Activated T-helper 2 cell treated with anti-CD3 and anti-CD28 coated beads, Interferon-gamma antibody, Interleukin-2, Interleukin-4, amounts not matched to agents 10 μg/mL and 5 μg/mL and 100 μg/mL, durations not matched to agents 14 hours and 24 hours and 36 hours (primary cell): ENCODE data around the gene ARMC10. TPM values are rescaled to one million over a fixed set of nuclear protein-coding genes. Genes with fewer than 3 reads are reported as not detected.
"Not testable (repeated sequence)": the region's sequence is repeated elsewhere in the genome, so short reads cannot be mapped to it uniquely, and the experiment has no call there.

Experiments
- DNase-seq: peaks from one replicate; pipeline ENCODE4 v3.0.0; 2021; ENCODE audit warnings: low spot score
- H3K27ac Mint-ChIP-seq: one replicate; pipeline ENCODE4 v1.8.0; 2021; ENCODE audit warnings: mixed read lengths
- H3K27me3 Mint-ChIP-seq: one replicate; pipeline ENCODE4 v1.8.0; 2021; ENCODE audit warnings: low read depth, mixed read lengths
- H3K36me3 Mint-ChIP-seq: one replicate; pipeline ENCODE4 v1.8.0; 2021; ENCODE audit warnings: low read depth, mixed read lengths
- H3K4me1 Mint-ChIP-seq: one replicate; pipeline ENCODE4 v1.8.0; 2021; ENCODE audit warnings: low read depth, mixed read lengths
- H3K4me3 Mint-ChIP-seq: one replicate; pipeline ENCODE4 v1.8.0; 2021; ENCODE audit warnings: low read depth, mild to moderate bottlenecking, moderate library complexity, mixed read lengths
- H3K9me3 Mint-ChIP-seq: one replicate; pipeline ENCODE4 v1.8.0; 2021; ENCODE audit warnings: mixed read lengths
- intact Hi-C: fragments of 100-400 bp; cut with micrococcal nuclease; formaldehyde crosslinking; loops from one replicate; pipeline ENCODE4 v1.15.1; 2023
- total RNA-seq: library from RNA; stranded (reverse); gene quantifications from 2 replicates; pipeline ENCODE4 v1.2.3, GENCODE V29; 2022

ARMC10 gene
- total RNA-seq, 1 donor from 2014 or later = 46.9 TPM

DNA sequence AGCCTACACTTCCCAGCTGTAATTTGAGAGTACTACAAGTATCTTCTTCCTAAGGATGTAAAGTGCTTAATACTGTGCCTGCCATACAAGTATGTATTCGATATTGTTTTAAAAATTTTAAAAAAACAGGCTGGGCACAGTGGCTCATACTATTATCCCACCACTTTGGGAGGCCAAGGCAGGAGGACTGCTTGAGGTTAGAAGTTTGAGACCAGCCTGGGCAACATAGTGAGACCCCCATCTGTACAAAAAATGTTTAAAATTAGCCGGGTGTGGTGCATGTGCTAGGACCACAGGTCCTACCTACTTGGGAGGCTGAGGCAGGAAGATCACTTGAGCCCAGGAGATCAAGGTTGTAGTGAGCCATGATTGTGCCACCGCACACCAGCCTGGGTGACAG lies 8.3 kb downstream of the ARMC10 start:
- no peak for DNase-seq
- Mint-ChIP-seq H3K36me3 (peaks cover 26% of the 10 kb centered on the region), H3K9me3 (no peaks in the 10 kb centered on the region), H3K4me1 (peaks cover 3% of the 10 kb centered on the region), H3K27ac (no peak overlapping the region), H3K27me3 (no peaks in the 10 kb centered on the region), H3K4me3 (no peak overlapping the region)
- intact Hi-C loops = no loop called here

DNA sequence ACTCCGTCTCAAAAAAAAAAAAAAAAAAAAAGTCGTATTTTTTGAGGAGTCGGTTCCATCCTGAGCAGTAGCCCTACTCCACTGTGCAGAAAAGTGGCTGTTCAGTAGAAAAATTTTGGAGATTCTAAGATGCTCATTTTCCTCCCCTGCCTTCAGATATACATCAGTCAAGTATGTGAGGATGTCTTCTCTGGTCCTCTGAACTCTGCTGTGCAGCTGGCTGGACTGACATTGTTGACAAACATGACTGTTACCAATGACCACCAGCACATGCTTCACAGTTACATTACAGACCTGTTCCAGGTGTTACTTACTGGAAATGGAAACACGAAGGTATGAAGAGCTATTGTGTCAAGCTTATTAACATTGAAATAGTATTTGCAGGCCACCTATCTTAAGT lies 17.4 kb downstream of the ARMC10 start:
- H3K9me3 Mint-ChIP-seq = not testable (repeated sequence)

DNA sequence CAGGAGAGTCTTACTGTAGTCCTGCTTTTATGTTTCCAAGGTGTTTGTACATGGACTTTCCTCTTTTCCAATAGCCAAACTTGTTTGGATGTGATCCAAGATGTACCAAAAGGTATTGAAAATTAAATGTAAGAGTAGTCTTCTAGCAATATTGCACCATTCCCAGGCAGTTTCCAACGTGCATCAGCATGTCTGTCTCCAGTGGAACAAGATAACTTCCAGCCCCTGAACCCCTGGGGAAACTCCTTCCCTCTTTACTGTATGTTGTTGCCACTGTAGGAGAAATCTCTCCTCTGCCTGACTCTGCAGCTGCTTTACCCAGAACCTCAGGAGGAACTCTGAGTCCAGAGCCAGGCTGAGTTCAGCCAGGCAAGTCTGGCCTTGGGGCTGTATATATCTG lies 18.5 kb downstream of the ARMC10 start:
- intact Hi-C loops = no loop called here
- Mint-ChIP-seq H3K9me3 (no peaks in the 10 kb centered on the region), H3K27me3 (no peaks in the 10 kb centered on the region), H3K4me3 (no peak overlapping the region), H3K4me1 (peaks cover 4% of the 10 kb centered on the region), H3K27ac (no peak overlapping the region), H3K36me3 (peaks cover 63% of the 10 kb centered on the region)
- no peak for DNase-seq

More for the DNA sequence above, 17.4 kb downstream of the ARMC10 start:
- H3K27ac Mint-ChIP-seq, H3K4me1 Mint-ChIP-seq, H3K27me3 Mint-ChIP-seq, H3K4me3 Mint-ChIP-seq, intact Hi-C loops, DNase-seq: not testable (repeated sequence)
- peaks cover 69% of the 10 kb centered on the region for H3K36me3 Mint-ChIP-seq

DNA sequence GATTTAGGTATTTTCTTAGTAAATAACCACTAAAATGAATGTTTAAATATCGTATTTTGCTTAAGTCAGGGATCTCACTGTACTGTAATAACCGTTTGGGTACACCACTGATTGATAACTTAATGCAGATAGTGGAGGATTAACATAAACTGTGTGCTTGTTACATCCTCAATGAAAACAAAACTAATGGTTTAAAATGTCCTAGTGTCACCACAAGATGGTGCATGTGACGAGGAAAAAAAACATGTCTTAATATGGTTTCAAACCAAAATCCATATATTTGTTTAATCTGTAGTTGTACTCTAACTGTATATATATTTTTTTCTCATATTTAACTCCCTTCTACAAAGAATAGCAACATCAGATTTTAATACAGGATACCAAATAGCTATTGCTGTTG lies 19.2 kb downstream of the ARMC10 start:
- no peak for DNase-seq
- Mint-ChIP-seq H3K4me3 (no peak overlapping the region), H3K36me3 (peaks cover 58% of the 10 kb centered on the region), H3K4me1 (peaks cover 4% of the 10 kb centered on the region), H3K9me3 (no peaks in the 10 kb centered on the region), H3K27ac (no peak overlapping the region), H3K27me3 (no peaks in the 10 kb centered on the region)
- intact Hi-C loops = no loop called here

DNA sequence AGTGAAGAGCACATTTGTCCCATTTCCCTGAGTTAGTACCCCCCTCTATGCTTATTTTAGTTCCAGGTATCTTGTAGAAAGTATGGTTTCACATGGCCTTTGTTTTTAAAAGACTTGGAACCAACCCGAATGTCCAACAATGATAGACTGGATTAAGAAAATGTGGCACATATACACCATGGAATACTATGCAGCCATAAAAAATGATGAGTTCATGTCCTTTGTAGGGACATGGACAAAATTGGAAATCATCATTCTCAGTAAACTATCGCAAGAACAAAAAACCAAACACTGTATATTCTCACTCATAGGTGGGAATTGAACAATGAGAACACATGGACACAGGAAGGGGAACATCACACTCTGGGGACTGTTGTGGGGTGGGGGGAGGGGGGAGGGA lies 20.6 kb downstream of the ARMC10 start:
- H3K27ac Mint-ChIP-seq, intact Hi-C loops, H3K4me3 Mint-ChIP-seq, H3K27me3 Mint-ChIP-seq, H3K9me3 Mint-ChIP-seq, DNase-seq, H3K4me1 Mint-ChIP-seq: not testable (repeated sequence)
- H3K36me3 Mint-ChIP-seq = peaks cover 54% of the 10 kb centered on the region

DNA sequence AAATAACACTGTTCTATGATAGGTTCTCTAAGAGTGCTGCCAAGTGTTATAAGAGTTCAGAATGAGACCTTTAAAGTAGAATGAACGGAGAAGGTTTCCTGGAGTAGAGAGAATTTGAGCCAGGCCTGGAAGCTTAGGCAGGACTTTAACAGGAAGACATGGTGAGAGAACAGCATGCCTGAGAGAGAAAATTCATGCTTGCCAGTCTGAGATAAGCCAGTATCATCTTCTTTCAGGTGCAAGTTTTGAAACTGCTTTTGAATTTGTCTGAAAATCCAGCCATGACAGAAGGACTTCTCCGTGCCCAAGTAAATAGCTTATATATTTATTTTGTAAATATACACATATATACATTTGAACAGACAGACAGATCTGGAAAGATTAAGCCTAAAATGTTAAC lies 22.1 kb downstream of the ARMC10 start:
- H3K4me1 Mint-ChIP-seq = peaks cover 4% of the 10 kb centered on the region
- no peak overlapping the region for H3K27ac Mint-ChIP-seq
- H3K4me3 Mint-ChIP-seq = no peak overlapping the region
- H3K9me3 Mint-ChIP-seq = no peaks in the 10 kb centered on the region
- intact Hi-C loops = no loop called here
- no peaks in the 10 kb centered on the region for H3K27me3 Mint-ChIP-seq
- no peak for DNase-seq
- H3K36me3 Mint-ChIP-seq = peaks cover 53% of the 10 kb centered on the region

DNA sequence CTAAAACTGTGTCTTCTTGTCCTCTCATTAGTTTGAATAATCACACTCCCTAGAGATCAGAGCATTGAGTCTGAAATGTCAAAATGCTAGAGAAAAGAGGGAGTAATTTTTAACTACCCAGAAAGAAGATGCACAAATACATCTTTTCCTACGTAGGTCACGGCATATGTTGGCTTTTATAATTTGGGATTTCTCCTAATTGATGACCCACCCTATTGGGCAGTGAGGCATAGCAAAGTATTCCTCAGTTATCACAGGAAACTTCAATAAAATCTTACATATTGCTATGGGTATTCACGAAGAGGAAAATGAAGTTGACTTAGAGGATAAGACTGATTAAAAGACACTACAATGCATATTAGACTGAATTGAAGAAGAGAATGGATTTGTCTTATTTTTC lies 25.4 kb downstream of the ARMC10 start:
- intact Hi-C loops = no loop called here
- no peak overlapping the region for H3K4me3 Mint-ChIP-seq
- DNase-seq = no peak
- no peaks in the 10 kb centered on the region for H3K27me3 Mint-ChIP-seq
- peaks cover 46% of the 10 kb centered on the region for H3K36me3 Mint-ChIP-seq
- no peaks in the 10 kb centered on the region for H3K4me1 Mint-ChIP-seq
- no peak overlapping the region for H3K27ac Mint-ChIP-seq
- no peaks in the 10 kb centered on the region for H3K9me3 Mint-ChIP-seq

DNA sequence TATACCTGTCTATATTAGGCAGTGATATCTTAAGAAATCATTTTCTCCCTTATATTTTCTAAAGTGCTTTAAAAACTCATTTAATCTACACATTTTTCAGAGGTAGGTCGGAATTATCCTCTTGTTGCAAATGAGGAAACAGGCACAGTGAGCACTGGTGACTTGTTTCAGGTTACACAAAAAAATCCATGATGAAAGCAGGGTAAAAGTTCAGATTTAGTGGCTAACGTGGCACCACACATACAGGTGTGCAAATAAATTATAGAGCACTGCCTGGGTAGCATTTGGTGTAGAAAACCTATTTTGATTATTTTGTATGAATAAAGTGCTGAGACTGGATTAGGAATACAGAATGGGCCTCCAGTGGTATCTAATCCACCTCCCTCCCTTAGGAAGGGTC lies 26.6 kb downstream of the ARMC10 start:
- Mint-ChIP-seq H3K4me3 (no peak overlapping the region), H3K27me3 (no peaks in the 10 kb centered on the region), H3K9me3 (no peaks in the 10 kb centered on the region), H3K27ac (no peak overlapping the region), H3K4me1 (no peaks in the 10 kb centered on the region), H3K36me3 (peaks cover 39% of the 10 kb centered on the region)
- intact Hi-C loops = no loop called here
- DNase-seq = no peak

DNA sequence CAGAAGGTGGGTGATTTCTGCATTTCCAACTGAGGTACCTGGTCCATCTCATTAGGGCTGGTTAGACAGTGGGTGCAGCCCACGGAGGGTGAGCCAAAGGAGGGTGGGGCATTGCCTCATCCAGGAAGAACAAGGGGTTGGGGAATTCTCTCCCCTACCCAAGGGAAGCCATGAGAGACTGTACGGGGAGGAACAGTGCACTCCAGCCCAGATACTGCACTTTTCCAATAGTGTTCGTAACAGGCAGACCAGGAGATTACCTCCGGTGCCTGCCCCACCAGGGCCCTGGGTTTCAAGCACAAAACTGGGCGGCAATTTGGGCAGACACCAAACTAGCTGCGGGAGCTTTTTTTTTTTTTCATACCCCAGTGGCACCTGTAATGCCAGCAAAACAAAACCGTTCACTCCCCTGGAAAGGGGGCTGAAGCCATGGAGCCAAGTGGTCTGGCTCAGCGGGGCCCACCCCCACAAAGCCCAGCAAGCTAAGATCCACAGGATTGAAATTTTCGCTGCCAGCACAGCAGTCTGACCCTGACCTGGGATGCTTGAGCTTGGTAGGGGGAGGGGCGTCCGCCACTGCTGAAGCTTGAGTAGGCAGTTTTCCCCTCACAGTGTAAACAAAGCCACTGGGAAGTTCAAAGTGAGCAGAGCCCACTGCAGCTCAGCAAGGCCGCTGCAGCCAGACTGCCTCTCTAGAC lies 31.2 kb downstream of the ARMC10 start:
- DNase-seq = no peak
- Mint-ChIP-seq H3K9me3 (peaks cover 16% of the 10 kb centered on the region), H3K27ac (no peak overlapping the region), H3K4me1 (peaks cover 14% of the 10 kb centered on the region), H3K27me3 (no peaks in the 10 kb centered on the region), H3K4me3 (no peak overlapping the region), H3K36me3 (peaks cover 57% of the 10 kb centered on the region)
- intact Hi-C loops = no loop called here

DNA sequence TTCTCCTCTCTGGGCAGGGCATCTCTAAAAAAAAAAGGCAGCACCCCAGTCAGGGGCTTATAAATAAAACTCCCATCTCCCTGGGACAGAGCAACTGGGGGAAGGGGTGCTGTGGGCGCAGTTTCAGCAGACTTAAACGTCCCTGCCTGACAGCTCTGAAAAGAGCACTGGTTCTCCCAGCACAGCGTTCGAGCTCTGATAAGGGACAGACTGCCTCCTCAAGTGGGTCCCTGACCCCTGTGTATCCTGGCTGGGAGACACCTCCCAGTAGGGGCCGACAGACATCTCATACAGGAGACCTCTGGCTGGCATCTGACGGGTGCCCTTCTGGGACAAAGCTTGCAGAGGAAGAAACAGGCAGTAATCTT lies 31.7 kb downstream of the ARMC10 start:
- Mint-ChIP-seq H3K9me3 (peaks cover 16% of the 10 kb centered on the region), H3K4me1 (peaks cover 14% of the 10 kb centered on the region), H3K36me3 (peaks cover 62% of the 10 kb centered on the region)
- H3K27me3 Mint-ChIP-seq, H3K4me3 Mint-ChIP-seq, DNase-seq, intact Hi-C loops, H3K27ac Mint-ChIP-seq: not testable (repeated sequence)

DNA sequence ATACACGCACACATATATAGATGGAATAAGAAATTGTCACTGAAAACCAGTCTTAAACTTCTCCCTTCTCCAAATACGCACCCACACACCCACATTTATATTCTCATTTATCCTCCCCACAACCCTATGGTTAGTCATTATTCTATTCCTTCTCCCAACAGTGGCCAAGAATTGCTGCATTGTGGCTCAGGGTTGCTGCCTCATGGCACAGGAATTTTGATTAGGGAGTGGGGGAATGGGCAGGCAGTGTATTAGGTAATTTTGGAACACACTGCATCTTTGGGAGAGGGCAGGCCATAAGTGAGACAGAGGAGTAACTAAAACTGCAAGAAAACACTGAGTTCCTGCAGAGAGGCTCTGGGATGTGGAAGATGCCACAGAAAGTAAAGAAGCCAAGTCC lies 38.2 kb downstream of the ARMC10 start:
- intact Hi-C loops = no loop called here
- Mint-ChIP-seq H3K27ac (no peak overlapping the region), H3K4me1 (peaks cover 19% of the 10 kb centered on the region), H3K36me3 (peaks cover 56% of the 10 kb centered on the region), H3K27me3 (no peaks in the 10 kb centered on the region), H3K4me3 (no peak overlapping the region), H3K9me3 (peaks cover 16% of the 10 kb centered on the region)
- DNase-seq = no peak

DNA sequence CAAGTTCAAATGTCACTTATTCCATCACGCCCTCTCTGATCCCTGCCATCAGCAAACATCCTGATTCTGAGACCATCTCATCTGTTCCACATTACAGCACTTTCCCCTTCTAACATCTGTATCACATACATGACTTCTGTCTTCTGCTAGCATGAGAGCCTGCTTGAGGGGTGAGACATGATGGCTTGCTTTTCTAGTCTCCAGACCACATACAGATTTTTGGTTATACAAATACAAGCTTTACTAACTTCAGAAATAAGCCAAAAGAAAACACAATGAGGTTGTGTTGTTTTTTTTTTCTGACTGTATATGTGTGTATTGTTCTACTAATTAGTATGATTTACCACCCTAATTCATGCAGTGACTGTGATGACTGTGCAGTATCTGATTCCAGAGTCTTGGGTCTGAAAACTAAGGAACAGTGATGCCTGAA lies 39.7 kb downstream of the ARMC10 start:
- Mint-ChIP-seq H3K9me3 (peaks cover 9% of the 10 kb centered on the region), H3K27me3 (no peaks in the 10 kb centered on the region), H3K36me3 (peaks cover 46% of the 10 kb centered on the region), H3K4me3 (no peak overlapping the region), H3K4me1 (peaks cover 9% of the 10 kb centered on the region), H3K27ac (no peak overlapping the region)
- no peak for DNase-seq
- intact Hi-C loops = no loop called here

DNA sequence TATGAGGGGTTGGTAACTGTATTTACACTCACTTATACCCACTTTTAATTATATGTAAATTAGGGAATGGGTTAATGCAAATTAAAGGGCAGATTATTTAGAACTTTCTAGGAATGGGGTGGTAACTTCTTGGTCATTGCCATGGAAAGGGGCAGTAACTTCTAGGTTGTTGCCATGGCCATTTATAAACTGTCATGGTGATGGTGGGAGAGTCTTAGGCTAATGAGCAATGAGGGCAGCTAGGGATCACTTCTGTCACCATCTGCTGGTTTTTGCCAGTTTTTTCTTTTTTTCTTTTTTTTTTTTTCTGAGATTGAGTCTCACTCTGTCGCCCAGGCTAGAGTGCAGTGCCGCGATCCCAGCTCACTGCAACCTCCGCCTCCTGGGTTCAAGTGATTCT lies 40.8 kb downstream of the ARMC10 start:
- Mint-ChIP-seq H3K9me3 (peaks cover 3% of the 10 kb centered on the region), H3K4me1 (peaks cover 7% of the 10 kb centered on the region), H3K36me3 (peaks cover 42% of the 10 kb centered on the region), H3K27me3 (no peaks in the 10 kb centered on the region), H3K27ac (no peak overlapping the region), H3K4me3 (no peak overlapping the region)
- intact Hi-C loops = no loop called here
- no peak for DNase-seq

DNA sequence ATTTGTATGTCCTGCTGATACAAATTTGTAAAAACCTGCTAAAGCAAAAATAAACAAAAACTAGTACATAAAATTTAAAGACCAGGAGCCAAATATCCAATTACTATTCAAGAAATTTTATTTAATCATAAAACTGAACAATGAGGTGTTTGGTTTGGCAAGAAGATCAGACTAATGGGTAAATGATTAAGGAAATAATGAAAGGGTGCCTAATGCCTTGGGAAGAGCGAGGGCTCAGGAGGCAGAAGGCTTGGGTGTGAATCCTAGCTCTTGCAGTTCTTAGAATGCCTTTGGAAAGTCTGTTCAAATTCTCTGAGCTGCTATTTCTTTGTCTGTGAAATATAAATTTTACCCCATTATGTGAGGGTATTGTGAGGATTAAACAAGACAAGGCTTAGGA lies 41.6 kb downstream of the ARMC10 start:
- no peak overlapping the region for H3K4me3 Mint-ChIP-seq
- intact Hi-C loops = no loop called here
- DNase-seq = no peak
- H3K36me3 Mint-ChIP-seq = peaks cover 36% of the 10 kb centered on the region
- no peaks in the 10 kb centered on the region for H3K9me3 Mint-ChIP-seq
- peaks cover 7% of the 10 kb centered on the region for H3K4me1 Mint-ChIP-seq
- no peaks in the 10 kb centered on the region for H3K27me3 Mint-ChIP-seq
- no peak overlapping the region for H3K27ac Mint-ChIP-seq
